ENCODE results near the gene FNDC3B. TPM values are rescaled to one million over a fixed set of nuclear protein-coding genes. Genes with fewer than 3 reads are reported as not detected.

Gene FNDC3B
- total RNA-seq, 1 donor from 2014 or later = 153 TPM

DNA sequence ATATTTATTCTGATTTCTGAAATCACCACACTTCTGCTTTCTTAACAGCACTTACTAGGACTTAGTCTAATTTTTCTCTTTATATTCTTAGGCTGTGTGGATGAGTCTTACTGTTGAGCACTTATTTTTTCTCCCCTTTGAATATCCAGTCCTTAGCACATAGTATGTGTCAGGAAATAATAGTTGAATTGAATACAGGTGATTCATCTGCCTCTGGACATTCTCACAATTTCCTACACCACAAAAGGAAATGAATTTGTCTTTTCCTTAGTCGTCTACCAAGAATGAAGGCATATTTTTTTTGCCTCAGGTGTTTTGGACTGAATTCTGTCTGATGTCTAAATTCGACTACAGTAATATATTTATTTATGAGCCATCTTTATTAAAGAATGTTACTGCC, 204.6 kb downstream of the FNDC3B start:
- TF ChIP-seq CTCF (IDR thresholded peaks at IDR 0.05) = no peak
- H3K27me3 ChIP-seq (ENCODE audit: low read depth) = no peaks in the 10 kb centered on the region
- no peak overlapping the region for H3K27ac ChIP-seq
- intact Hi-C loops (cut with DNase I) = no loop called here
- peaks cover 20% of the 10 kb centered on the region for H3K36me3 ChIP-seq
- no peak for DNase-seq
- peaks cover 17% of the 10 kb centered on the region for H3K4me1 ChIP-seq
- no peak overlapping the region for H3K4me3 ChIP-seq
- H3K9me3 ChIP-seq = no peaks in the 10 kb centered on the region
- no peak for ATAC-seq

GRCh38 chr3:172245241-172245640, 205.9 kb downstream of the FNDC3B start:
- no peak for ATAC-seq
- DNase-seq = no peak
- TF ChIP-seq CTCF (IDR thresholded peaks at IDR 0.05) = no peak
- Histone ChIP-seq H3K4me3 (no peak overlapping the region), H3K9me3 (no peaks in the 10 kb centered on the region), H3K27me3 (ENCODE audit: low read depth) (no peaks in the 10 kb centered on the region), H3K36me3 (peaks cover 23% of the 10 kb centered on the region), H3K27ac (no peak overlapping the region), H3K4me1 (peaks cover 17% of the 10 kb centered on the region)
- intact Hi-C loops (cut with DNase I) = no loop called here

- no peaks in the 10 kb centered on the region for H3K27me3 ChIP-seq (ENCODE audit: low read depth)
- DNase-seq = no peak
- no peak overlapping the region for H3K4me3 ChIP-seq
- TF ChIP-seq CTCF (IDR thresholded peaks at IDR 0.05) = no peak
- no peak for ATAC-seq
- H3K27ac ChIP-seq = no peak overlapping the region
- no peaks in the 10 kb centered on the region for H3K9me3 ChIP-seq
- peaks cover 32% of the 10 kb centered on the region for H3K36me3 ChIP-seq
- peaks cover 17% of the 10 kb centered on the region for H3K4me1 ChIP-seq
- intact Hi-C loops (cut with DNase I) = no loop called here
These were observed 206.9 kb downstream of the FNDC3B start for GRCh38 chr3:172246107-172246844.

DNA sequence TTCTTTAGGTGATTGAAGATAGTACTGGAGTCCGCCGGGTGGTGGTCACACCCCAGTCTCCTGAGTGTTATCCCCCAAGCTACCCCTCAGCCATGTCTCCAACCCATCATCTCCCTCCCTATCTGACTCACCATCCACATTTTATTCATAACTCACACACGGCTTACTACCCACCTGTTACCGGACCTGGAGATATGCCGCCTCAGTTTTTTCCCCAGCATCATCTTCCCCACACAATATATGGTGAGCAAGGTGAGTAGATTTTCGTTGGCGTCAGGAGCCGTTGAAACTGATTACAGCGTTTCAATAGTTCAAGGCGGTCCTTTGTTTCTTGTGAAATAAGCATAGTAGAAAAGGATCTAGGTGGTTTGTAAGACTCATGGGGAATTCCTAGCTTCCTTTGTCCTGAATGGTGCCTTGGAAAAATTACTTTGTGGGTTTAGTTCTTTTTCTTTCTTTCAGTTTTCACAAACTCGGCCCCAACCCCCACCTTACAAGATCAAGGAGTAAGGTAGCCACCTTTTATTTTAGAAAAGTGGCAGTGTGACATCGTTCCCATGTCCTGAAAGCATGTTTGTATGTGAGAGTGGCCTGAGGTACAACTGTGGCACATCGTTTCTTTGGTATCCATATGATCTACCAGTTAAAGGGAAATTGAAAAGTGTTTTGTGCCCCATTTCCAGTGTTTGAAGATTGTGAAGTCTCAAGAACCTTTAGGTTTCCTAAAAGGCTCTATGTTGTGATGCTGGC, 208.3 kb downstream of the FNDC3B start:
- intact Hi-C loops (cut with DNase I) = no loop called here

DNA sequence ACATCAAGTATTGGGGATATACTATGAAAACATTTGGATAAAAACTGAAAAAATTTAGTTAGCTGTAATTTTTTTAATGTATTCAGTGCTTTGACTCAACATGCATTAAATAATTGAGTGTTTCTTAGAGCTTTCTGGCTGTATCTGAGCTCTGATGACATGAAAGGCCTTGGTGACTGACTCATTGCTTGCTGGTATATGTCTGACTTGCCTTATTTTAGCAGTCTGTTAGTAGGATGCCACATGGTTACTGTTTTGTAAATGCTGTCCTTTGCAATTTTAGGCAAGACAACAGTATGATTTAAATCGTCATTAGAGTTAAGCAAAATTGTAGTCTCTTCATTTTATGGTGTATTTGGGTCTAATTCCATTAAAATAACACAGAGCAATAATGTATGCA, 209.7 kb downstream of the FNDC3B start:
- intact Hi-C loops (cut with DNase I) = no loop called here
- TF ChIP-seq CTCF (IDR thresholded peaks at IDR 0.05) = no peak
- peaks cover 42% of the 10 kb centered on the region for H3K36me3 ChIP-seq
- H3K4me1 ChIP-seq = peaks cover 17% of the 10 kb centered on the region
- H3K9me3 ChIP-seq = no peaks in the 10 kb centered on the region
- H3K4me3 ChIP-seq = no peak overlapping the region
- no peak for DNase-seq
- ATAC-seq = no peak
- no peak overlapping the region for H3K27ac ChIP-seq
- no peaks in the 10 kb centered on the region for H3K27me3 ChIP-seq (ENCODE audit: low read depth)

More for the DNA sequence above, 208.3 kb downstream of the FNDC3B start:
- DNase-seq (no peak), ATAC-seq (no peak)
- no peak overlapping the region for H3K4me3 ChIP-seq
- H3K9me3 ChIP-seq = no peaks in the 10 kb centered on the region
- no peak overlapping the region for H3K27ac ChIP-seq
- peaks cover 17% of the 10 kb centered on the region for H3K4me1 ChIP-seq
- no peaks in the 10 kb centered on the region for H3K27me3 ChIP-seq (ENCODE audit: low read depth)
- peaks cover 42% of the 10 kb centered on the region for H3K36me3 ChIP-seq
- no peak for TF ChIP-seq CTCF (IDR thresholded peaks at IDR 0.05)
